ENCODE measurements around the gene SLC28A1.
A peak's percentile ranks its signal among the peaks of the same experiment; 100 is the strongest.
"Not testable (repeated sequence)": the region's sequence is repeated elsewhere in the genome, so short reads cannot be mapped to it uniquely, and the experiment has no call there.

Gene SLC28A1

DNA sequence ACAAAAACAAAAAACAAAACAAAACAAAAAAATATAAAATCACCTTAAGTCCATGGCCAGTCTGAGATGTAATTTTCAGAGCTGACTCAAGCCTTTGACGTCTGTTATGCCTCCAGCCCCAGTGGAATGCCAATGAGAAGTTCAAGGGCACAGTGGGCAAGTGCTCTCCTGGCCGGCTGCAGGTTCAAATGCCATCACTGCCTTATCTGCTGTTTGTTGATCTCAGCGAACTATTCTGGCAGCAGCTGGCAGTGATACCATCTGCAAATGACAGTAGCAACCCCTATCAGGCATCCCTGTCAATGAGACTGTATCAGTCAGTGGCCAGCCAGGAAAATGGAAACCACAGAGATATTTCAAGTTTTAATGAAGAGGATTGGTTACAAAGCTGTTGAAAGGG, 86.4 kb downstream of the SLC28A1 start:
- DNase-seq (ENCODE audit: low read depth) = no peak

- DNase-seq (ENCODE audit: low read depth) = no peak
Measured at GRCh38 chr15:84973492-84974460, 89.3 kb downstream of the SLC28A1 start.

DNA sequence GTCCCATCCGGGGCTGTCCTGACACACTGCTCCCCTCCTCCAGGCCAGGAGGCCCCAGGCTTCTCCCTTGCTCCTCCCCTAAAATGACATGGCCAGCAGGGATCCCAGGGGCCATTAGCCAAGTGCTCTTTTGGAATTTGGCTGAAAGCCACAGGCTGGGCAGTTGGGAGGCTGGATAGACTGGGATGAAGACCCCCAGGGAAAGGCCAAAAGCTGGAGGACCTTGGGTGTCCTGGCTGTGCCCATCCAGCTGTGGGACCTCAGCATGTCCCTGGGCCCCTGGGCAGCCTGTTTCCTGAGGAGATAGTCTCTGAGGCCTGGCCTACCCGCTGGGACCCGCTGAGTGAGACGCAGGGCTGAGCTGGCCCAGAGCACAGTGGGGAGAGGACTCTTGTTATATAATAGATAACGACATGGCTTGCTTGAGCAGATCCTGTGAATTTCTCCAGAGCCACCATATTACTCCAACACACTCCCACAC, 91.4 kb downstream of the SLC28A1 start:
- DNase-seq (ENCODE audit: low read depth) = no peak

GRCh38 chr15:84976746-84977345, 92.4 kb downstream of the SLC28A1 start:
- DNase-seq (ENCODE audit: low read depth) = no peak

DNA sequence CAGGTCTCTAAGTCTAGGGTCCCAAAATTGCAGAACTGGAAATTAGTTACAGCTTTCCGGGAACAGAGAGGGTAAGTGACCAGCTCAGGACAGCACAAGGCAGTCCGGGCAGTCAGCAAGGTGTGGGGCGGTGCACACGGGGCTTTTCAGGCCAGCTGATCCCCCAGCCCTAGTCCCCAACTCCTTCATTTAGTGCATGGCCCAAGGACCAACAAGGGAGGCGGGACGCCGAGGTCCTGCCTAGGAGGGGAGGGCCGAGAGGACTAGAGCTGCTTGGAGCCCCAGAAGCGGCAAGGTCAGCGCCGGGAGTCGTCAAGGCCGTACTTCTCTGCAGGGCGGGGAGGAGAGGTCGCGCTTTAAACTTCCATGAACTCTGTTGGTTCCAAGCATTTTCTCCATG, 95.2 kb downstream of the SLC28A1 start:
- no peak for DNase-seq (ENCODE audit: low read depth)

- DNase-seq (ENCODE audit: low read depth) = peak; percentile 80
Measured at GRCh38 chr15:84980196-84981053, 96.0 kb downstream of the SLC28A1 start.

- DNase-seq (ENCODE audit: low read depth) = peak; percentile 94
Measured at GRCh38 chr15:84981054-84981710, 96.7 kb downstream of the SLC28A1 start.

- DNase-seq (ENCODE audit: low read depth) = peak; percentile 40
Measured at GRCh38 chr15:84981711-84982300, 97.3 kb downstream of the SLC28A1 start, which contains the start of gene PDE8A. PDE8A (plus strand) TSS chr15:84981856; CDS start chr15:84982163, 307 bp downstream.

- peak; percentile 48 for DNase-seq (ENCODE audit: low read depth)
Measured at GRCh38 chr15:84982301-84982920, 97.9 kb downstream of the SLC28A1 start.

DNA sequence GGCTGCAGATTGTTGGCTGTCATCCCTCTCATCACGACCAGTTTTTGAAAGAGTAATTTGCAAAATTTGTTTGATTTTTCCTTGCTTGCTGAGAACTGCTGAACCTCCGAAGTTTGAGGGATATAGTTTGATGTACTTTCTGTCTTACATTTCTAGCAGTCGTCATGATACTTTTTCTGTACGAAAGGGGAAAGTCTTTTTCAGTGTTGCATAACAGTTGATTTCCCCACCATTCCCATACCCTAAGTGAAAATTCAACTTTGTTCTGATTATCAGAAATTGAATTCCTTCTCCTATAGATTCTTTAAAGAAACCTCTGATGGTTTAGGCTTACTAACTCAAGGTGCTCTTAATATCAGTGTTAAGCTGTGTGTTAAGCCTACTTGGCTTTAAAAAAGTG, 98.8 kb downstream of the SLC28A1 start:
- no peak for DNase-seq (ENCODE audit: low read depth)

GRCh38 chr15:84983711-84984110, 99.2 kb downstream of the SLC28A1 start:
- DNase-seq (ENCODE audit: low read depth) = no peak

DNA sequence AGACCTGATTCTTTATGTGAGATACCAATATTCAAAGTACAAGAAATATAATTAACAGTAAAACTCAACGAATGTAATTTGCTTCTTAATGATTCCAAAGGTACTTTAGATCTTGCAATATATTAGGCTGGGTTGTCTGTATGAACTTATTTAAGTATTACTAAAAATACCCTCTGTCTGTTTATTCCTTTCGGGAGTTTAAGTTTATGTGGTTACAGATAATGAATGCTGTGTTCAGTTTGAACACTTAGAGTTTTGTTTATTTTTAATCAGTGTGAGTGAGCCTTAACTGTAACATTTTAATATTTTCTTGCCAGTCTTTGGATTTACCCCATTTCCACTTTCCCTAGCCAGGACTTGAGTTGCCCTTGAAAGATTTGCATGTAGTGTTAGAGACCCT, 100.7 kb downstream of the SLC28A1 start:
- DNase-seq (ENCODE audit: low read depth) = no peak

DNA sequence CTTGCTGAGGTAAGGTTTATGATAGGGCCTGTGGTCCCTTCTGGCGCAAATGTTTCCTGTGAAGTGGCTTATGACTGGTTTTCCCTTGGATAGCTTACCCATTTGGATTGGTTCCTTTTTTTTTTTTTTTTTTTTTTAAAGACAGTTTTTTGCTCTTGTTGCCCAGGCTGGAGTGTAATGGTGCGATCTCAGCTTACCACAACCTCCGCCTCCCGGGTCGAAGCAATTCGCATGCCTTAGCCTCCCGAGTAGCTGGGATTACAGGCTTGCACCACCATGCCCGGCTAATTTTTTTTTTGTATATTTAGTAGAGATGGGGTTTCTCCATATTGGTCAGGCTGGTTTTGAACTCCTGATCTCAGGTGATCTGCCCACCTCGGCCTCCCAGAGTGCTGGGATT, 102.9 kb downstream of the SLC28A1 start:
- not testable (repeated sequence) for DNase-seq (ENCODE audit: low read depth)

- DNase-seq (ENCODE audit: low read depth) = no peak
Measured at GRCh38 chr15:84987949-84988624, 103.6 kb downstream of the SLC28A1 start.

DNA sequence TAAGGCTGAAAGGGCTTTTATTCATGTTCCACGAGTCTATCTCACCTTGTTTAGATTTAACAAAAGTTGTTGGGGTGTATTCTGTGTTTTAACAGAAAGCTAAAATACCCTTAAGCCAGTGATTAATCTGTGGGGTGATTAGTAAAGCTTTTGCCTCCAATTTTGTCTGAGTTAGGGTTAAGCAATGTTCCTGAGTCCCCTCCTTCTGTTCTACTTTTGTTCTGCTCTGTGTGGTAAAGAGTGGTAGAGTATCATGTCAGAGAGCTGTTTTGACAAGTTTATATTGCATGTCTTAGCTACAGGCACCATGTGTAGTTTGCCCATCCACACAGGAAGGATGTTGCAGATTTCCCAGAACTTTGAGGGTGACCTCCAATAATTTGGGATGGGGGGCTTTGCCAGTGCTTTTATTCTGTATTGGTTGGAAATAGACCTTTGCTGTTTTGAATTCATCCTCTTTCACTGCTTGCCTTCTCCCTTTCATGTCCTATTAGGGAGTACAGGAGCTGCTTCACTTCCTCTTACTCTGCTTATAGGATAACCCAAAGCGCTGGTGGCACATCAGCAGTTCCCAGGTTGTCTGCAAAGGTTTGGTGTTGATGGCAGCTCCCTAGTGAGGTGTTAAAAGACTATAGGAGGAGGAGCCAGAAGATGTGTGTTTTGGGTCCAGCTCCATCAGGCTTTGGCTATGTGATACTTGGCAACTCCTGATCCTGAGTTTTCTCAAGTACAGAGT, 104.6 kb downstream of the SLC28A1 start:
- no peak for DNase-seq (ENCODE audit: low read depth)

GRCh38 chr15:84990507-84990906, 106.0 kb downstream of the SLC28A1 start:
- DNase-seq (ENCODE audit: low read depth) = no peak

GRCh38 chr15:84991014-84991712, 106.7 kb downstream of the SLC28A1 start:
- DNase-seq (ENCODE audit: low read depth) = no peak

DNA sequence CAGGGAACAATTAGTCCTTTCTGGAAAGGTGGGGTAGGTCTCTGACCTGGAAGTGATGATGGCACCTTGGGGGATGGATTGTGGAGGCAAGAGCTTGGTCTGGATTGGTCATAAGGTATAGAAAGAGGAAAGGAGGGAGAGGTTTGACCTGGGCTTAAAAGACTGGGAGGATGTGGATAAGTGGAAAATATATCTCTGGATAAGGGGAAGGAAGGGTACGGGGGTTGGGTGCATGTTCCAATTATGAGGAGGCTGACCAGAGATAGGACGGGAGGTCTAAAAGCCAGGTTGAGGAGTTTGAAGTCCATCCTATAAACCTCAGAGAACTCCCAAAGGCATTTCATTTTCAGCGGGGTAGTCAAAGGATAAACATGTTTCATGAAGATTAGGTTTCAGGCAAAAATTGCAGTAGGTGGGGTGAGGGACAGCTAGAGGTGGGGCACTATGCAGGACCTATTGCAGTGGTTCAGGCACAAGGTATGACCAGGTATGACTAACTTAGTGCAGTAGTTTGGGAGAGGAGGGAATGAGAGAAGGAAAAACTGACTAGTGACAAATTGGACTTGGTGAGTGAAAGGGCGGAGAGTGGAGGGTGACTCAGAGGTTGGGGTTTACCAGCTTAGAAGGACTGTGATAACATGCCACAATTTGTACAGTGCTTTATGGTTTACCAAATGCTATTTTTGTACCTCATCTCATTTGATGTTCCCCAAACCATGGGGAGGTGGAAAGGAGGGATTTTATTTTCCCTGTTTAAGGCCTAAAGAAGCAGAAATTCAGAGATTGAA, 107.9 kb downstream of the SLC28A1 start:
- peak; percentile 17 for DNase-seq (ENCODE audit: low read depth)
